Duodenal mucosa (tissue), 2 donors: ENCODE results near the gene PNPLA2.

ENCODE experiments used
- H3K27ac ChIP-seq: one replicate; pipeline ENCODE4 v1.7.0; 2013; ENCODE audit warnings: low read depth, low read length
- H3K27me3 ChIP-seq, 2 donors: one replicate each; pipeline ENCODE4 v1.7.0; 2013; ENCODE audit warnings: low read length in 2 of 2, control low read depth in 1 of 2; ENCODE audit not compliant: insufficient read depth in 2 of 2, control insufficient read depth in 1 of 2
- H3K36me3 ChIP-seq, 2 donors: one replicate each; pipeline ENCODE4 v1.7.0; 2013; ENCODE audit warnings: low read length in 2 of 2, control low read depth in 1 of 2; ENCODE audit not compliant: insufficient read depth in 2 of 2, control insufficient read depth in 1 of 2
- H3K4me1 ChIP-seq, 2 donors: one replicate each; pipeline ENCODE4 v1.7.0; 2013; ENCODE audit warnings: low read length in 2 of 2, control low read depth in 1 of 2; ENCODE audit not compliant: insufficient read depth in 2 of 2, control insufficient read depth in 1 of 2
- H3K4me3 ChIP-seq, 2 donors: one replicate each; pipeline ENCODE4 v1.7.0; 2013; ENCODE audit warnings: low read length in 2 of 2, low read depth in 1 of 2
- H3K9ac ChIP-seq, 2 donors: one replicate each; pipeline ENCODE4 v1.7.0; 2013; ENCODE audit warnings: low read length in 2 of 2, low read depth in 1 of 2
- H3K9me3 ChIP-seq, 2 donors: one replicate each; pipeline ENCODE4 v1.7.0; 2013; ENCODE audit warnings: low read length in 2 of 2, control low read depth in 1 of 2; ENCODE audit not compliant: control insufficient read depth in 1 of 2

PNPLA2 gene

GRCh38 chr11:801097-801780 lies 17.5 kb upstream of the PNPLA2 start:
- H3K36me3 ChIP-seq: peaks cover 8 to 22% of the 10 kb centered on the region in 2 donors
- no peaks in the 10 kb centered on the region for H3K27me3 ChIP-seq
- no peaks in the 10 kb centered on the region for H3K9me3 ChIP-seq
- no peak overlapping the region for H3K9ac ChIP-seq
- H3K27ac ChIP-seq: no peak overlapping the region
- peaks cover 22 to 31% of the 10 kb centered on the region in 2 donors for H3K4me1 ChIP-seq
- H3K4me3 ChIP-seq: no peak overlapping the region

- Histone ChIP-seq H3K27ac (no peak overlapping the region), H3K4me1 (peaks cover 14 to 22% of the 10 kb centered on the region in 2 donors), H3K9ac (no peak overlapping the region), H3K36me3 (peaks cover 8 to 22% of the 10 kb centered on the region in 2 donors), H3K9me3 (no peaks in the 10 kb centered on the region), H3K27me3 (no peaks in the 10 kb centered on the region), H3K4me3 (no peak overlapping the region)
Observed at GRCh38 chr11:802018-802617, 16.6 kb upstream of the PNPLA2 start.

- Histone ChIP-seq H3K9ac (no peak overlapping the region), H3K4me1 (peaks cover 13 to 21% of the 10 kb centered on the region in 2 donors), H3K27ac (no peak overlapping the region), H3K27me3 (no peaks in the 10 kb centered on the region), H3K9me3 (no peaks in the 10 kb centered on the region), H3K36me3 (peaks cover 8 to 22% of the 10 kb centered on the region in 2 donors), H3K4me3 (no peak overlapping the region)
Observed at GRCh38 chr11:802693-803466, 15.8 kb upstream of the PNPLA2 start.

GRCh38 chr11:803467-803742 lies 15.3 kb upstream of the PNPLA2 start:
- H3K27me3 ChIP-seq: no peaks in the 10 kb centered on the region
- no peaks in the 10 kb centered on the region for H3K9me3 ChIP-seq
- H3K36me3 ChIP-seq: peaks cover 8 to 22% of the 10 kb centered on the region in 2 donors
- H3K27ac ChIP-seq: no peak overlapping the region
- H3K4me1 ChIP-seq: peaks cover 14 to 22% of the 10 kb centered on the region in 2 donors
- no peak overlapping the region for H3K4me3 ChIP-seq
- no peak overlapping the region for H3K9ac ChIP-seq

- H3K9me3 ChIP-seq: no peaks in the 10 kb centered on the region
- H3K4me1 ChIP-seq: peaks cover 17 to 27% of the 10 kb centered on the region in 2 donors
- H3K9ac ChIP-seq: peak overlapping the region; percentile 29 to 70
- H3K4me3 ChIP-seq: peak overlapping the region; percentile 64 to 80
- H3K27me3 ChIP-seq: no peaks in the 10 kb centered on the region
- no peak overlapping the region for H3K27ac ChIP-seq
- H3K36me3 ChIP-seq: peaks cover 8 to 21% of the 10 kb centered on the region in 2 donors
Observed at GRCh38 chr11:803770-804598, 14.7 kb upstream of the PNPLA2 start.

- peak overlapping the region; percentile 29 to 70 for H3K9ac ChIP-seq
- peaks cover 8 to 15% of the 10 kb centered on the region in 2 donors for H3K36me3 ChIP-seq
- no peaks in the 10 kb centered on the region for H3K27me3 ChIP-seq
- no peaks in the 10 kb centered on the region for H3K9me3 ChIP-seq
- H3K27ac ChIP-seq: no peak overlapping the region
- peak overlapping the region; percentile 64 to 80 for H3K4me3 ChIP-seq
- H3K4me1 ChIP-seq: peaks cover 17 to 28% of the 10 kb centered on the region in 2 donors
Observed at GRCh38 chr11:804599-804964, 14.1 kb upstream of the PNPLA2 start.

- peak overlapping the region; percentile 85 to 100 for H3K9ac ChIP-seq
- H3K36me3 ChIP-seq: peaks cover 22 to 27% of the 10 kb centered on the region in 2 donors
- peak overlapping the region; percentile 78 to 94 for H3K4me3 ChIP-seq
- H3K27me3 ChIP-seq: no peaks in the 10 kb centered on the region
- H3K4me1 ChIP-seq: peaks cover 31 to 46% of the 10 kb centered on the region in 2 donors
- H3K27ac ChIP-seq: peak overlapping the region; percentile 98
- H3K9me3 ChIP-seq: no peaks in the 10 kb centered on the region
Observed at GRCh38 chr11:808427-809286, 10.1 kb upstream of the PNPLA2 start.

- Histone ChIP-seq H3K27ac (peak within 1 kb of the TSS; percentile 98), H3K4me1 (peaks cover 23 to 38% of the 10 kb centered on the region in 2 donors), H3K36me3 (peaks cover 22 to 28% of the 10 kb centered on the region in 2 donors), H3K9ac (peak within 1 kb of the TSS; percentile 85 to 100), H3K27me3 (no peaks in the 10 kb centered on the region), H3K9me3 (no peaks in the 10 kb centered on the region), H3K4me3 (peak within 1 kb of the TSS; percentile 78 to 94)
Observed at GRCh38 chr11:809287-810039, 9.3 kb upstream of the PNPLA2 start, which contains the start of gene RPLP2. Gene RPLP2, plus strand, starts transcription at chr11:809967. Its CDS starts 268 bp downstream, at chr11:810235.
